Body of pancreas (tissue), 4 donors: ENCODE results near the gene PRKCB. TPM values are rescaled to one million over a fixed set of nuclear protein-coding genes. Genes with fewer than 3 reads are reported as not detected.

ENCODE experiments used
- ATAC-seq: fragments of 150-250 bp; one replicate; pipeline ENCODE4 v1.9.1; 2016
- DNase-seq, 4 donors: peaks; one replicate each; pipeline ENCODE4 v3.0.0-alpha.2; 2019
- H3K27ac ChIP-seq, 4 donors: fragments of 200-600 bp; sonication (generic); 1 replicate in 3 of 4; 2 replicates in 1 of 4; pipeline versions ENCODE4 v1.5.1 to v1.6.1; 2016 to 2019; ENCODE audit warnings: mild to moderate bottlenecking in 1 of 4, mixed read lengths in 1 of 4, moderate library complexity in 1 of 4
- H3K27me3 ChIP-seq, 2 donors: fragments of 200-600 bp; sonication (generic); one replicate each; pipeline ENCODE4 v1.6.0; 2016; ENCODE audit warnings: mild to moderate bottlenecking in 1 of 2
- H3K36me3 ChIP-seq, 2 donors: fragments of 200-600 bp; sonication (generic); replicated peaks in 1 of 2; 2 replicates each; pipeline ENCODE4 v1.5.1; 2016; ENCODE audit warnings: low read depth in 2 of 2; ENCODE audit not compliant: insufficient read depth in 1 of 2
- H3K4me1 ChIP-seq: fragments of 200-600 bp; sonication (generic); one replicate; pipeline ENCODE4 v1.6.0; 2016
- H3K4me3 ChIP-seq, 2 donors: fragments of 200-600 bp; sonication (generic); 1 replicate in 1 of 2; 2 replicates in 1 of 2; pipeline ENCODE4 v1.5.1; 2016 to 2019
- H3K9me3 ChIP-seq, 3 donors: fragments of 200-600 bp; sonication (generic); 1 replicate in 2 of 3; 2 replicates in 1 of 3; pipeline ENCODE4 v1.5.1; 2016
- CTCF ChIP-seq, 7 experiments: fragments of 450-650 bp in 4 of 7; fragments of 200-600 bp in 3 of 7; sonication (generic) in 3 of 7; IDR thresholded peaks; one replicate each; pipeline ENCODE4 v1.5.1; 2016 to 2019; ENCODE audit warnings: antibody characterized with exemption in 7 of 7
- POLR2A ChIP-seq, 3 donors: fragments of 450-650 bp; IDR thresholded peaks; one replicate each; pipeline ENCODE4 v1.6.1; 2016; ENCODE audit warnings: antibody characterized with exemption in 3 of 3, mild to moderate bottlenecking in 2 of 3
- WGBS, 2 donors: methylation state at CpG; one replicate each; pipeline ENCODE4 v1.1.5; 2017; 5-methylcytosine and 5-hydroxymethylcytosine counted together
- intact Hi-C: fragments of 100-400 bp; cut with DNase I; formaldehyde crosslinking; loops from one replicate; pipeline ENCODE4 v1.15.1; 2023
- total RNA-seq, 2 donors: library from RNA; depleted of rRNA; stranded (reverse); fragments of >200 nt; gene quantifications; one replicate each; pipeline ENCODE4 v1.1.0, GENCODE V29; 2016

The PRKCB gene
- total RNA-seq, 2 donors from 2014 or later = 0.33 to 10.6 TPM

- ATAC-seq (no peak), DNase-seq (no peak)
- TF ChIP-seq POLR2A (IDR thresholded peaks at IDR 0.05) (no peak), CTCF (IDR thresholded peaks at IDR 0.05) (no peak)
- Histone ChIP-seq H3K4me1 (no peaks in the 10 kb centered on the region), H3K36me3 (no peaks in the 10 kb centered on the region), H3K9me3 (no peaks in the 10 kb centered on the region), H3K27me3 (no peaks in the 10 kb centered on the region), H3K27ac (no peak overlapping the region), H3K4me3 (no peak overlapping the region)
- intact Hi-C loops = no loop called here
- 46 to 62% methylated on average over 4 of the region's 4 CpGs for WGBS, 2 donors
These were observed 166.8 kb downstream of the PRKCB start for GRCh38 chr16:24002619-24003018.

- Histone ChIP-seq H3K36me3 (no peaks in the 10 kb centered on the region), H3K4me1 (no peaks in the 10 kb centered on the region), H3K27ac (no peak overlapping the region), H3K4me3 (no peak overlapping the region), H3K27me3 (no peaks in the 10 kb centered on the region), H3K9me3 (no peaks in the 10 kb centered on the region)
- ATAC-seq (no peak), DNase-seq (no peak)
- WGBS, 2 donors = 54 to 55% methylated on average over 6 of the region's 6 CpGs
- TF ChIP-seq POLR2A (IDR thresholded peaks at IDR 0.05) (no peak), CTCF (IDR thresholded peaks at IDR 0.05) (no peak)
- intact Hi-C loops = no loop called here
These were observed 169.8 kb downstream of the PRKCB start for GRCh38 chr16:24005577-24005976.

- intact Hi-C loops = no loop called here
- 38 to 48% methylated on average over 7 of the region's 7 CpGs for WGBS, 2 donors
- H3K27me3 ChIP-seq = no peaks in the 10 kb centered on the region
- no peak overlapping the region for H3K4me3 ChIP-seq
- ATAC-seq (no peak), DNase-seq (no peak)
- no peaks in the 10 kb centered on the region for H3K9me3 ChIP-seq
- no peaks in the 10 kb centered on the region for H3K4me1 ChIP-seq
- TF ChIP-seq CTCF (IDR thresholded peaks at IDR 0.05) = no peak
- no peak for TF ChIP-seq POLR2A (IDR thresholded peaks at IDR 0.05)
- no peak overlapping the region for H3K27ac ChIP-seq
- no peaks in the 10 kb centered on the region for H3K36me3 ChIP-seq
These were observed 171.6 kb downstream of the PRKCB start for GRCh38 chr16:24007391-24007790.

GRCh38 chr16:24007934-24008333 is 172.2 kb downstream of the PRKCB start:
- H3K4me3 ChIP-seq = no peak overlapping the region
- H3K27me3 ChIP-seq = no peaks in the 10 kb centered on the region
- no peaks in the 10 kb centered on the region for H3K36me3 ChIP-seq
- no peak for DNase-seq
- no peaks in the 10 kb centered on the region for H3K4me1 ChIP-seq
- ATAC-seq = no peak
- TF ChIP-seq CTCF (IDR thresholded peaks at IDR 0.05) (no peak), POLR2A (IDR thresholded peaks at IDR 0.05) (no peak)
- no peaks in the 10 kb centered on the region for H3K9me3 ChIP-seq
- WGBS, 2 donors = 17 to 33% methylated on average over 1 of the region's 1 CpG
- H3K27ac ChIP-seq = no peak overlapping the region
- intact Hi-C loops = no loop called here

- DNase-seq = no peak
- Histone ChIP-seq H3K4me3 (no peak overlapping the region), H3K9me3 (no peaks in the 10 kb centered on the region), H3K27ac (no peak overlapping the region), H3K36me3 (no peaks in the 10 kb centered on the region), H3K4me1 (no peaks in the 10 kb centered on the region), H3K27me3 (peaks cover 0 to 4% of the 10 kb centered on the region in 2 donors)
- TF ChIP-seq POLR2A (IDR thresholded peaks at IDR 0.05) (no peak), CTCF (IDR thresholded peaks at IDR 0.05) (no peak)
- WGBS, 2 donors = 47 to 52% methylated on average over 4 of the region's 4 CpGs
- intact Hi-C loops = no loop called here
- no peak for ATAC-seq
These were observed 173.3 kb downstream of the PRKCB start for GRCh38 chr16:24009098-24009497.
